Activated gamma-delta T cell treated with anti-CD3 and anti-CD28 coated beads, Interleukin-2, amount 50 U/mL, for 16 hours (primary cell): ENCODE measurements around the gene CD177.
"Not testable (repeated sequence)": the region's sequence is repeated elsewhere in the genome, so short reads cannot be mapped to it uniquely, and the experiment has no call there.

Experiments used
- DNase-seq: peaks from one replicate; pipeline ENCODE4 v3.0.0-alpha.2; 2020; ENCODE audit warnings: low read depth

The CD177 gene

GRCh38 chr19:43353606-43354304, at the start of gene CD177:
Gene CD177 (plus strand): TSS chr19:43353686. CDS start chr19:43353715, 29 bp downstream.
- DNase-seq, result no peak

DNA sequence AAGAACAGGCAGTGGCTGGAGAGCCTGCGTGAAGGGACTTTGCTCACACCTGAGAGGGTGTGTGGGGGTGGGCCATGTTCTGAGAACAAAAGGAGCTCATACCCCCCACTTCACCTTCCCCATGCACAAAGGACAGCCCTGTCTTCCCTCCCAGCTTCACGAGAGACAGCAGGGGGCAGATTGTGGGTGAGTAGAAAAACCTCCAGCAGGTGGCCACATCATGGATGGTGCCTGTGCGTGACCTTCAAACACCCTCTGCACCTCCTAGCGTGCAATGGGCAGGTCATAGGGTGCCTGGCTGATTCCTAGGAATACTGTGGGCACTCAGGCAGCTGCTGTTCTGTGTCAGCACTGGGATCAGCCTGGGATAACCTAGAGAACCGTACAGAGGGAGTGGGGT, 47.8 kb upstream of the CD177 start:
- no peak for DNase-seq

DNA sequence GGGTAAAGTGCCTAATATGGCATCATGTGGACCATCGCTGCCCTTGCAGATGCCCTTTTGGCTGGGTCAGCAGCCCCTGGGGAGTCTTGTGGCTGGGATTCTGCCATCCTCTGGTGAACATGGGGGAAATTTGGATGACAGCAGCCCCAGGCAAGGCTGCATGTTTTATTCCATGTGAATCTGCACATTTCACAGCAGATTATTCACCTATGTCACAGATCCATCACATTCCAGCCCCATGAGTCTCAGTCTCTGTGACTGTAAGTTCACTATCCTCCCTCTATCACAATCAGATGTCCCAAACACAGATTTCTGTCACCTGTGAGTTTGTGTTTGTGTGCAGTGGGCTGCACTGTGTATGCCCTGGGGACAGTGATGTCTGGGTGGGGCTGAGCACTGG, 47.4 kb upstream of the CD177 start:
- no peak for DNase-seq

DNA sequence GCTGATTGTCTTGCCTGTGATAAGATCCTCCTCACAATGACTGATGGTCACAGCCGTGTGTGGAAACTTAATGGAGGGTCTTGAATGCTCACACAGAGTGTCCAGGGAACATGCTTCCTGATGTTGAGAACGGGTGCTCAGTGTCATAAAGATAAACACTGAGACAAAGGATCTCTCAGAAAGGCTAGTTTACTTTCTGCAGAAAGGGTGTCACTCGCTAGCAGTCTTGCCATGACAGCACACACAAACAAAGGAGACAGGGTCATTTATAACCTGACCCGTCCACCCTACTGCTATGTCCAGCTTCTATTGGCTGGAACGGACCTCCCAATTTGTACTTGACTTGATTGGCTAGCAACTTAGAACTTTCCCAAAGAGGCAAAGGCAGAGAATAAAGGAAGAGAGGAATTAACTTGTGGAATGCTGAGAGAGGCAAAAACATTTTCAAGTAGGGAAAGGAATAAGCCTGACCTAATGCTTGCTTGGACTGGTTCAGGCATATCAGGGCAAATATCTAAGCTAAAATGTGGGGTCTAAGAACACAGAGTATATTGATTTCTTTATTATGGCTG, 45.2 kb upstream of the CD177 start:
- no peak for DNase-seq

DNA sequence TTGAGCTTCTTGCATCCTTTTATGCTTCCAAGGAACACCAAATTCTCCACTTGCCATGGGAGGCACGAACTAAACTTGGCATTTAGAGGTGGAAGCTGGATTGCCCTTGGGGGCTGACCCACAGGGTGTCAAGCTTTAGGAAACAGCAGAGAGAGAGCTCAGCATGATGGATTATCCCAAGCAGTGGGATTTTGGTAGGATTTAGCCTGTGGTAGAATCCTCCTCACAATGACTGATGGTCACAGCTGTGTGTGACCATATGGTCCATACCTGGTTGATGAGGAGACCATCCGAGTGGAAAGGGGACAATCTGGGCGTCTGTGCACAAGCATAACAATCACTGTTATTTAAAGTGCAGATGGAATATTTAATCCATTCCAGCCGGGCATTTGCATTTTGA, 44.0 kb upstream of the CD177 start:
- DNase-seq, result no peak

DNA sequence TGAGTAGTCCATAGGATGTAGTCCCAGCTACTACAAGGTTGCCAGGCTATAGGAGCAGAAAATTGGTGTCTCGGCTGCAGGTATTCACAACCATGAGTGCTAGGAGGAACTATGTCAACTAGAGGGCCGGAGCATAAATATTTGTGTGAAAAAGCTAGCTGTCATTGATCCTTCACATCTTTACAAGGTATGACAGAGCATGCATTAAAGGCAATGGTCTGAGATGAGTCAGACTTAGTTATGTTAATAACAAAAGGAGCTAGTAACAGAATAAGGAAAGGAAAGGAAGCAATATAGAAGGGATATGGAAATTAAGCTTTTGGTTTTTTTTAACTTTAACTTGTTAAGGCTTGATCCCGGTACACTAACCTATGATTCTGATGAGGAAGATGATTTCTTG, 43.3 kb upstream of the CD177 start:
- no peak for DNase-seq

DNA sequence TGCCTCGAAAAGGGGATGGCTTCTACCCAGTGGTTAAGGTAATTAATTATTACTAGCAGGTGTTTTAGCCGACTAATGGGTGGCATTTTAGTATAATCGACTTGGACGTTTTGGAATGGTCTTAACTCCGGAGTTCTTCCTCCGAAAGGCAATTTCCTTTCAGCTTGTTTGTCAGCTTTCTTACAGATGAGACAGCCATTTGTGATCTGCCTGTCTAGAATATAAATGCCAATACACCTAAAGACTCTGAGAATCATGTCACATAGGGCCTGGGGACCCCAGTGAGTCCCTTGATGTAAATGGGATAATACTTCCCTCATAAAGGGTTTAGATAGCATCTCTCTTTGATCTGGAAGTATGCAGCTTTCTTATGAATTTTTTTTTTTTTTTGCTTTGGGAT, 42.2 kb upstream of the CD177 start:
- DNase-seq, result no peak

DNA sequence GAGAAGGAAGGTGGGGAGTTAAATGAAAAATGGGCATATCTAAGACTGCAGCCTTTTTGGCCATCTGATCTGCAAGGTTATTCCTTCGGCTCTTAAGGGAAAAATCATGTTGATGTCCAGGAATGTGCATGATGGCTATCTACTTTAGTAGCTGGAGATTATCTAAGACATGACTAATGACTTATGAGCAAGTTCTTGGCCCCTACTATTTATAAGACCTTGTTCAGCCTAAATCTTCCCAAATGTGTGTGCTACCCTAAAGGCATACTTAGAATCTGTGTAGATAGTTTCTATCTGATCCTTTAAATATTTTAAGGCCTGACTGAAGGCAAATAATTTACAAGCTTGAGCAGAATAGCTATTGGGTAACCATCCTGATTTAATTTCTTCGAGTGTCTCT, 41.8 kb upstream of the CD177 start:
- no peak for DNase-seq

DNA sequence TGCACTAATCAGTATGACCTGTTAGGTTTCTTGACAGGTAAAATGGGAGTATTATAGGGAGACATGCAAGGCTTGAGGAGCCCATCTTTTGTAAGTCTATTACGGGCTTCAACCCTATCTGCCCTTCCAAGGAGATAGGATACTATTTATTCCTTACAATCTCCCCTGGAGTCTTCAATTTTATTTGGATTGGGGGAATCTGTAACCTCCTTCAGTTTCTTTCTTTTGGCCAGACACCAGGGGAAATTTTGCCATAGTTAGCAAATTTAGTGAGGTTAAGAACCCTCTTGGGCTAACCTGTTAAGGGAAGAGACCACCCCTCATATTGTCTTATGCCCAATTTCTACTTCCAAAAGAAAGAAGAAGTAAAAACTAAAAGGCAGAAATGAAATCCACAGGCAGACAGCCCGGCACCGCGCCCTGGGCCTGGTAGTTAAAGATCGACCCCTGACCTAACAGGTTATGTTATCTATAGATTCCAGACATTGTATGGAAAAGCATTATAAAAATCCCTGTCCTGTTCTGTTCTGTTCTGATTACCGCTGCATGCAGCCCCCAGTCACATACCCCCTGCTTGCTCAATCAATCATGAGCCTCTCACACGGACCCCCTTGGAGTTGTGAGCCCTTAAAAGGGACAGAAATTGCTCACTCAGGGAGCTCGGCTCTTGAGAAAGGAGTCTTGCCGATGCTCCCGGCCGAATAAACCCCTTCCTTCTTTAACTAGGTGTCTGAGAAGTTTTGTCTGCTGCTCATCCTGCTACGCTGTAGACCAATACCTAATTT, 39.6 kb upstream of the CD177 start:
- DNase-seq, result no peak

DNA sequence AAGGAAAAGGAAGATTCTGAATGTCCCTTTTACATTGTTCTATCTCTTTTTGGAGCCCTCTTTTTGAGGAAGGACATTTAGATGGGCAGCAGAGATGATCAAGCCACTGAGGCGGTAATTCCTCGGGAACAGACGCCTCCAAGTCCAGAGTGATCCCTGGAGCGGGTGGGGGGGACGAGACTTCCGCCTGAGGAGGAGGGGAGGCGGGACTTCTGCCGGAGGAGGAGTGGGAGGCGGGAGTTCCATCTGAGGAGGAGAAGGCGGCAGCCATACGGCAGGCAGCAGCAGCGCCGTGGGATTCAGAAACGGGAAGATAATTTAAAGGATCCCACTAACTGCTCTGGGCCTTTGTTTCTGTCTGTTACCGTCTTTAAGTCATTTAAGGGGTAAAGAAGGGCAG, 37.6 kb upstream of the CD177 start:
- no peak for DNase-seq

- DNase-seq, result no peak
Observed at GRCh38 chr19:43316591-43317319, 36.7 kb upstream of the CD177 start.

- DNase-seq, result no peak
Observed at GRCh38 chr19:43318203-43318602, 35.3 kb upstream of the CD177 start.

GRCh38 chr19:43318796-43319314, 34.6 kb upstream of the CD177 start:
- DNase-seq, result no peak

DNA sequence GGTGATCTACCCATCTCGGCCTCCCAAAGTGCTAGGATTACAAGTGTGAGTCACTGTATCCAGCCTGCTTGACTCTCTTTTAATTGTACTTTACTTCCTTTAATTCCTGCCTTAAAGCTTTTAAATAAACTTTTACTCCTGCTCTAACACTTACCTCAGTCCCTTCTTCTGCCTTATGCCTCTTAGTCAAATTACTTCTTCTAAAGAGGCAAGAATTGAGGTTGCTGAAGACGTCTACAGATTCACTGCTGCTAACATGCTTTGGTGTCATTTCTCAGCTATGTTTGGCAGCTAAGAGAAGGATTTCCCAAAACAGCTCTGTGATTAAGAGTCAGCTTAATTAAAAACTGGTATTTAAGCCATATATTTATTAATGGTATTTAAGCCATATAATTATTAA, 32.9 kb upstream of the CD177 start:
- no peak for DNase-seq

- not testable (repeated sequence) for DNase-seq
Observed at GRCh38 chr19:43326761-43327160, 26.7 kb upstream of the CD177 start.

DNA sequence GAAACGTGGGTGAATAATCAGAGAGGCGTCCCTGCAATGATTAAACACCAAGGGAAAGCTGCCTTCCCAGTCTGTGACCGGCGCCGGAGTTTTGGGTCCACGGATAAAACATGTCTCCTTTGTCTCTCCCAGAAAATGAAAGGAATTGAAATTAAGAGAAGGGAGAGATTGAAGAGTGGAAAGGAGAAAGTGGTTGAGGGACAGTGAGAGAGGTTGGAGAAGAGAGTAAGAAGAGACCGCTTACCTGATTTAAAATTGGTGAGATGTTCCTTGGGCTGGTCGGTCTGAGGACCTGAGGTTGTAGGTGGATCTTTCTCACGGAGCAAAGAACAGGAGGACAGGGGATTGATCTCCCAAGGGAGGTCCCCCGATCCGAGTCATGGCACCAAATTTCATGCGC, 24.9 kb upstream of the CD177 start:
- DNase-seq, result not testable (repeated sequence)

DNA sequence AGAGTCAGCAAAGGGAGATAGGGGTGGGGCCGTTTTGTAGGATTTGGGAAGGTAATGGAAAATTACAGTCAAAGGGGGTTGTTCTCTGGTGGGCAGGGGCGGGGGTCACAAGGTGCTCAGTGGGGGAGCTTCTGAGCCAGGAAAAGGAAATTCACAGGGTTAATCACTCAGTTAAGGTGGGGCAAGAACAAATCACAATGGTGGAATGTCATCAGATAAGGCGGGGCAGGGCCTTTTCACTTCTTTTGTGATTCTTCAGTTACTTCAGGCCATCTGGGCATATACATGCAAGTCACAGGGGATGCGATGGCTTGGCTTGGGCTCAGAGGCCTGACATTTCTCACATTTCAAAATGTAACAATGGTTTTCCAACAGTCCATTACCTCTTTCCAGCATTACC, 24.4 kb upstream of the CD177 start:
- not testable (repeated sequence) for DNase-seq

DNA sequence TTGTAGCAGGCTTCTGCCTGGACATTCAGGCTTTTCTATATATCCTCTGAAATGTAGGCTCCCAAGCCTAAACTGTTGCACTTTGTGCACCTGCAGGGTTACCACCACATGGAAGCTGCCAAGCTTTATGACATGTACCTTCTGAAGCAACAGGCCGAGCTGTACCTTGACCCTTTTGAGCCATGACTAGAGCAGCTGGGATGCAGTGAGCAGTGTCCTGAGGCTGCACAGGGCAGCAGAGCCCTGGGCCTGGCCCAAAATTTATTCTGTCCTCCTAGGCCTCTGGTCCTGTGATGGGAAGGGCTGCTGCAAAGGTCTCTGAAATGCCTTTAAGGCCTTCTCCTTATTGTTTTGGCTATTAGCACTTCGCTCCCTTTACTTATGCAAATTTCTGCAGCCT, 23.5 kb upstream of the CD177 start:
- DNase-seq, result no peak

GRCh38 chr19:43330726-43331434, 22.6 kb upstream of the CD177 start:
- DNase-seq, result no peak

GRCh38 chr19:43331435-43332010, 22.0 kb upstream of the CD177 start:
- DNase-seq, result no peak
